Gastrocnemius medialis (tissue), 4 donors: ENCODE measurements around the gene RPS29. TPM values are rescaled to one million over a fixed set of nuclear protein-coding genes. Genes with fewer than 3 reads are reported as not detected.

ENCODE experiments used
- ATAC-seq, 2 donors: fragments of 150-250 bp; one replicate each; pipeline ENCODE4 v1.9.1; 2016
- DNase-seq, 2 donors: peaks; one replicate each; pipeline ENCODE4 v3.0.0-alpha.2; 2019
- H3K27ac ChIP-seq, 4 donors: fragments of 200-600 bp; sonication (generic); 1 replicate in 1 of 4; 2 replicates in 3 of 4; pipeline ENCODE4 v1.5.1; 2016 to 2018; ENCODE audit warnings: mild to moderate bottlenecking in 2 of 4, moderate library complexity in 1 of 4
- H3K27me3 ChIP-seq, 3 donors: fragments of 200-600 bp; sonication (generic) in 2 of 3; 1 replicate in 1 of 3; 2 replicates in 2 of 3; pipeline versions ENCODE4 v1.5.1 to v1.6.0; 2016 to 2019; ENCODE audit warnings: mild to moderate bottlenecking in 1 of 3, moderate library complexity in 1 of 3
- H3K36me3 ChIP-seq, 2 donors: fragments of 200-600 bp; sonication (generic) in 1 of 2; one replicate each; pipeline ENCODE4 v1.5.1; 2017 to 2018
- H3K4me1 ChIP-seq, 2 donors: fragments of 200-600 bp; sonication (generic) in 1 of 2; one replicate each; pipeline ENCODE4 v1.5.1; 2016 to 2017; ENCODE audit warnings: mild to moderate bottlenecking in 2 of 2
- H3K4me3 ChIP-seq, 4 donors: fragments of 200-600 bp; sonication (generic) in 3 of 4; 1 replicate in 1 of 4; 2 replicates in 3 of 4; pipeline ENCODE4 v1.5.1; 2016 to 2019; ENCODE audit warnings: mild to moderate bottlenecking in 2 of 4
- H3K9me3 ChIP-seq, 3 donors: fragments of 200-600 bp; sonication (generic) in 2 of 3; 1 replicate in 1 of 3; 2 replicates in 2 of 3; pipeline ENCODE4 v1.5.1; 2016 to 2019
- CTCF ChIP-seq, 5 experiments: fragments of 450-650 bp in 3 of 5; fragments of 200-600 bp in 2 of 5; sonication (generic) in 2 of 5; IDR thresholded peaks in 4 of 5; conservative IDR thresholded peaks in 1 of 5; 1 replicate in 4 of 5; 2 replicates in 1 of 5; pipeline ENCODE4 v1.5.1; 2016 to 2019; ENCODE audit warnings: antibody characterized with exemption in 5 of 5, mild to moderate bottlenecking in 3 of 5, moderate library complexity in 3 of 5
- POLR2A ChIP-seq, 2 donors: fragments of 450-650 bp; IDR thresholded peaks; one replicate each; pipeline ENCODE4 v1.6.1; 2017; ENCODE audit warnings: antibody characterized with exemption in 2 of 2, mild to moderate bottlenecking in 2 of 2, moderate library complexity in 2 of 2
- in situ Hi-C, 4 donors: fragments of 200-750 bp; cut with MboI; loops; one replicate each; pipeline versions ENCODE4 v1.15.0 to v1.8.0; 2017; ENCODE audit warnings: low sequenced_read_pairs in 4 of 4
- intact Hi-C: fragments of 100-400 bp; cut with DNase I; formaldehyde crosslinking; loops from one replicate; pipeline ENCODE4 v1.15.1; 2023; ENCODE audit warnings: low total_unique reads
- total RNA-seq, 4 donors: library from RNA; depleted of rRNA; stranded (reverse); fragments of >200 nt; gene quantifications; one replicate each; pipeline versions ENCODE4 v1.1.0 to v1.2.3, GENCODE V29; 2016

The RPS29 gene
- total RNA-seq, 4 donors from 2014 or later: 6,799 to 10,395 (median 8,793) TPM

- no peaks in the 10 kb centered on the region for H3K9me3 ChIP-seq
- in situ Hi-C loops (loop anchor here in 1 of 4 donors (10.0 kb wide), 1 partner anchor 51 kb away; the partner anchor contains the start of gene DNAAF2), intact Hi-C loops (no loop called here)
- ATAC-seq (no peak), DNase-seq (no peak)
- H3K27ac ChIP-seq: no peak overlapping the region
- peaks cover 28 to 38% of the 10 kb centered on the region in 2 donors for H3K4me1 ChIP-seq
- H3K4me3 ChIP-seq: no peak overlapping the region
- peaks cover 0 to 29% of the 10 kb centered on the region in 2 donors for H3K36me3 ChIP-seq
- TF ChIP-seq POLR2A (IDR thresholded peaks at IDR 0.05): no peak
- no peak for TF ChIP-seq CTCF (IDR thresholded peaks at IDR 0.05 in 4 of 5, conservative IDR thresholded peaks at IDR 0.05 in 1 of 5)
- H3K27me3 ChIP-seq: no peaks in the 10 kb centered on the region
These were observed 2.6 kb downstream of the RPS29 start for GRCh38 chr14:49583629-49584028.

DNA sequence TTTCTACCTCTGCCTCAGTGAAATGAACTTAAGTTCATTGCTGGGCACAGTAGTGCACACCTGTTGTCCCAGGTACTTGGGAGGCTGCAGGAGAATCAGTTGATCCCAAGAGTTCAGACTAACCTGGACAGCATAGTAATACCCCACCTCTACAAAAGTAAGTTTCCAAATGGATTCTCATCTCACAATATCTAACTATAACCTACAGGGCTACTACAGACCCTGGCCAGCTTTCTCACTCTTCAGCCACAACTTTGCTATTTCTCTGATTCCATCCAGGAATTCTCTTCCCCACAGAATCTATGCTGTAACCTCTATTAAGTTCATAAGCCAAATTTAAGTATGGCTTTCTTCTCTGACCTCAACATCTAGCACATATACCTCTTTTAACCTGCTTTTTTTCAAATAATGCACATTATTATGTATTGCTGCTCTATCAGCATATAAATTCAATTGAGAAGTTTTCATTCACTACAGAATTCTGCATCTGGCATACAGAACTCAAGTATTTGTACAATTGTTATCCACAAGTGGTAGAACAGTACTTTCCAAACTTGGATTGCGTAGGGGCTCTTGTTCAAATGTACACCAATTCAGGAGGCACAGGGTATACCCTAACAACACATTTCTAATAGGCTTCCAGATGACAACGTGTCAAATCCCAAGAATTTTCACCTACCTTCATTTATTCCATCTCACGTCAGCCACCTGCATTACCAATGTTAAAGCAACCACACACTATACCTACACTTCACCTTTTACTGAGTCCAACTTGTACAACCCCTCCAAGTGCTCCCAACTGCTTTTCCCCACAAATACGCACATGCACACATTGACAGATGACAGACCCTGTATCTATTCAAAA is 3.8 kb downstream of the RPS29 start:
- Histone ChIP-seq H3K4me3 (no peak overlapping the region), H3K9me3 (no peaks in the 10 kb centered on the region), H3K36me3 (peaks cover 0 to 34% of the 10 kb centered on the region in 2 donors), H3K27ac (no peak overlapping the region), H3K27me3 (no peaks in the 10 kb centered on the region), H3K4me1 (peaks cover 37 to 38% of the 10 kb centered on the region in 2 donors)
- intact Hi-C loops: no loop called here
- no peak for TF ChIP-seq POLR2A (IDR thresholded peaks at IDR 0.05)
- no peak for TF ChIP-seq CTCF (IDR thresholded peaks at IDR 0.05 in 4 of 5, conservative IDR thresholded peaks at IDR 0.05 in 1 of 5)
- in situ Hi-C loops: loop anchor here in 1 of 4 donors (10.0 kb wide), 1 partner anchor 52 kb away; the partner anchor contains the start of gene DNAAF2
- no peak for DNase-seq
- ATAC-seq: no peak

GRCh38 chr14:49581209-49582112 is 4.7 kb downstream of the RPS29 start:
- ATAC-seq (no peak), DNase-seq (no peak)
- Histone ChIP-seq H3K9me3 (no peaks in the 10 kb centered on the region), H3K36me3 (peaks cover 0 to 42% of the 10 kb centered on the region in 2 donors), H3K27me3 (no peaks in the 10 kb centered on the region), H3K4me1 (peaks cover 37 to 38% of the 10 kb centered on the region in 2 donors), H3K4me3 (no peak overlapping the region), H3K27ac (no peak overlapping the region)
- TF ChIP-seq CTCF (IDR thresholded peaks at IDR 0.05 in 4 of 5, conservative IDR thresholded peaks at IDR 0.05 in 1 of 5) (no peak), POLR2A (IDR thresholded peaks at IDR 0.05) (no peak)
- in situ Hi-C loops (loop anchor here in 1 of 4 donors (10.0 kb wide), 1 partner anchor 53 kb away; the partner anchor contains the start of gene DNAAF2), intact Hi-C loops (no loop called here)

- no peak overlapping the region for H3K4me3 ChIP-seq
- no peak overlapping the region for H3K27ac ChIP-seq
- in situ Hi-C loops: loop anchor here in 1 of 4 donors (10.0 kb wide), 1 partner anchor 55 kb away; the partner anchor contains the start of gene DNAAF2
- no peak for ATAC-seq
- H3K36me3 ChIP-seq: peaks cover 0 to 44% of the 10 kb centered on the region in 2 donors
- DNase-seq: no peak
- H3K9me3 ChIP-seq: no peaks in the 10 kb centered on the region
- no peaks in the 10 kb centered on the region for H3K27me3 ChIP-seq
- peaks cover 30 to 31% of the 10 kb centered on the region in 2 donors for H3K4me1 ChIP-seq
- no peak for TF ChIP-seq CTCF (IDR thresholded peaks at IDR 0.05 in 4 of 5, conservative IDR thresholded peaks at IDR 0.05 in 1 of 5)
- TF ChIP-seq POLR2A (IDR thresholded peaks at IDR 0.05): no peak
- intact Hi-C loops: no loop called here
These were observed 6.3 kb downstream of the RPS29 start for GRCh38 chr14:49579841-49580240.
